ENCODE measurements around the gene NAA80. TPM values are rescaled to one million over a fixed set of nuclear protein-coding genes. Genes with fewer than 3 reads are reported as not detected.

Gene NAA80
- 10 to 100 TPM; 24.4 to 37.8 TPM for total RNA-seq

- Mint-ChIP-seq H3K9me3 (no peaks in the 10 kb centered on the region), H3K36me3 (ENCODE audit: low read depth) (no peaks in the 10 kb centered on the region), H3K27ac (peak within 1 kb of the TSS; percentile 94), H3K4me1 (peaks cover 8% of the 10 kb centered on the region), H3K27me3 (no peaks in the 10 kb centered on the region), H3K4me3 (peak within 1 kb of the TSS; percentile 98)
- peak; percentile 90 for ATAC-seq (replicated peaks)
Observed at GRCh38 chr3:50298836-50299637, at the start of gene NAA80, which contains the start of gene HYAL3. NAA80 (minus strand) TSS chr3:50299405; CDS start chr3:50297463, 1,942 bp downstream. HYAL3 (minus strand) TSS chr3:50299405; CDS start chr3:50295602, 3,803 bp downstream.

GRCh38 chr3:50347187-50347813 lies 48.1 kb upstream of the NAA80 start:
- Mint-ChIP-seq H3K4me1 (peaks cover 20% of the 10 kb centered on the region), H3K27ac (no peak overlapping the region), H3K9me3 (no peaks in the 10 kb centered on the region), H3K4me3 (no peak overlapping the region), H3K27me3 (no peaks in the 10 kb centered on the region), H3K36me3 (ENCODE audit: low read depth) (peaks cover 57% of the 10 kb centered on the region)
- no peak for ATAC-seq (replicated peaks)

GRCh38 chr3:50345586-50346234 lies 46.5 kb upstream of the NAA80 start, which contains the start of gene ZMYND10:
ZMYND10 (minus strand) TSS chr3:50345732; CDS start chr3:50345579, 153 bp downstream.
- peak; percentile 34 for ATAC-seq (replicated peaks)
- H3K9me3 Mint-ChIP-seq, result no peaks in the 10 kb centered on the region
- no peaks in the 10 kb centered on the region for H3K27me3 Mint-ChIP-seq
- H3K4me3 Mint-ChIP-seq, result peak within 1 kb of the TSS; percentile 80
- peaks cover 41% of the 10 kb centered on the region for H3K36me3 Mint-ChIP-seq (ENCODE audit: low read depth)
- no peak within 1 kb of the TSS for H3K27ac Mint-ChIP-seq
- peaks cover 20% of the 10 kb centered on the region for H3K4me1 Mint-ChIP-seq

- Mint-ChIP-seq H3K27ac (no peak overlapping the region), H3K27me3 (no peaks in the 10 kb centered on the region), H3K36me3 (ENCODE audit: low read depth) (peaks cover 37% of the 10 kb centered on the region), H3K4me3 (peak overlapping the region; percentile 80), H3K4me1 (peaks cover 16% of the 10 kb centered on the region), H3K9me3 (no peaks in the 10 kb centered on the region)
- no peak for ATAC-seq (replicated peaks)
Observed at GRCh38 chr3:50345008-50345407, 45.8 kb upstream of the NAA80 start.

GRCh38 chr3:50342813-50343633 lies 43.8 kb upstream of the NAA80 start:
- H3K4me3 Mint-ChIP-seq, result no peak overlapping the region
- peaks cover 19% of the 10 kb centered on the region for H3K4me1 Mint-ChIP-seq
- H3K36me3 Mint-ChIP-seq (ENCODE audit: low read depth), result peaks cover 38% of the 10 kb centered on the region
- no peaks in the 10 kb centered on the region for H3K9me3 Mint-ChIP-seq
- no peak overlapping the region for H3K27ac Mint-ChIP-seq
- H3K27me3 Mint-ChIP-seq, result no peaks in the 10 kb centered on the region
- ATAC-seq (replicated peaks), result no peak

GRCh38 chr3:50341996-50342650 lies 42.9 kb upstream of the NAA80 start:
- Mint-ChIP-seq H3K27me3 (no peaks in the 10 kb centered on the region), H3K9me3 (no peaks in the 10 kb centered on the region), H3K4me1 (peaks cover 16% of the 10 kb centered on the region), H3K36me3 (ENCODE audit: low read depth) (peaks cover 38% of the 10 kb centered on the region), H3K4me3 (peak overlapping the region; percentile 98), H3K27ac (no peak overlapping the region)
- no peak for ATAC-seq (replicated peaks)

GRCh38 chr3:50341537-50341936 lies 42.3 kb upstream of the NAA80 start:
- H3K27ac Mint-ChIP-seq, result no peak overlapping the region
- ATAC-seq (replicated peaks), result no peak
- H3K4me1 Mint-ChIP-seq, result peaks cover 16% of the 10 kb centered on the region
- peak overlapping the region; percentile 98 for H3K4me3 Mint-ChIP-seq
- peaks cover 38% of the 10 kb centered on the region for H3K36me3 Mint-ChIP-seq (ENCODE audit: low read depth)
- H3K9me3 Mint-ChIP-seq, result no peaks in the 10 kb centered on the region
- H3K27me3 Mint-ChIP-seq, result no peaks in the 10 kb centered on the region

GRCh38 chr3:50340448-50341329 lies 41.5 kb upstream of the NAA80 start, which contains the start of gene RASSF1:
RASSF1 (minus strand) TSS chr3:50340836; CDS start chr3:50340805, 31 bp downstream.
- Mint-ChIP-seq H3K27me3 (no peaks in the 10 kb centered on the region), H3K27ac (peak within 1 kb of the TSS; percentile 93), H3K4me3 (peak within 1 kb of the TSS; percentile 98), H3K4me1 (peaks cover 11% of the 10 kb centered on the region), H3K36me3 (ENCODE audit: low read depth) (peaks cover 46% of the 10 kb centered on the region), H3K9me3 (no peaks in the 10 kb centered on the region)
- peak; percentile 44 for ATAC-seq (replicated peaks)

GRCh38 chr3:50340147-50340447 lies 40.9 kb upstream of the NAA80 start:
- peak overlapping the region; percentile 98 for H3K4me3 Mint-ChIP-seq
- peak overlapping the region; percentile 93 for H3K27ac Mint-ChIP-seq
- no peaks in the 10 kb centered on the region for H3K9me3 Mint-ChIP-seq
- peaks cover 11% of the 10 kb centered on the region for H3K4me1 Mint-ChIP-seq
- ATAC-seq (replicated peaks), result no peak
- H3K27me3 Mint-ChIP-seq, result no peaks in the 10 kb centered on the region
- peaks cover 52% of the 10 kb centered on the region for H3K36me3 Mint-ChIP-seq (ENCODE audit: low read depth)

GRCh38 chr3:50339485-50340146 lies 40.4 kb upstream of the NAA80 start:
- H3K36me3 Mint-ChIP-seq (ENCODE audit: low read depth), result peaks cover 57% of the 10 kb centered on the region
- peak overlapping the region; percentile 98 for H3K4me3 Mint-ChIP-seq
- H3K9me3 Mint-ChIP-seq, result no peaks in the 10 kb centered on the region
- ATAC-seq (replicated peaks), result no peak
- H3K4me1 Mint-ChIP-seq, result peaks cover 11% of the 10 kb centered on the region
- H3K27me3 Mint-ChIP-seq, result no peaks in the 10 kb centered on the region
- H3K27ac Mint-ChIP-seq, result peak overlapping the region; percentile 93

GRCh38 chr3:50338965-50339364 lies 39.8 kb upstream of the NAA80 start:
- no peaks in the 10 kb centered on the region for H3K27me3 Mint-ChIP-seq
- peak overlapping the region; percentile 98 for H3K4me3 Mint-ChIP-seq
- no peaks in the 10 kb centered on the region for H3K9me3 Mint-ChIP-seq
- peaks cover 63% of the 10 kb centered on the region for H3K36me3 Mint-ChIP-seq (ENCODE audit: low read depth)
- peak overlapping the region; percentile 93 for H3K27ac Mint-ChIP-seq
- H3K4me1 Mint-ChIP-seq, result peaks cover 15% of the 10 kb centered on the region
- ATAC-seq (replicated peaks), result no peak

- Mint-ChIP-seq H3K36me3 (ENCODE audit: low read depth) (peaks cover 80% of the 10 kb centered on the region), H3K27ac (peak overlapping the region; percentile 93), H3K4me3 (peak overlapping the region; percentile 98), H3K4me1 (peaks cover 20% of the 10 kb centered on the region), H3K9me3 (no peaks in the 10 kb centered on the region), H3K27me3 (no peaks in the 10 kb centered on the region)
- ATAC-seq (replicated peaks), result peak; percentile 80
Observed at GRCh38 chr3:50337175-50337861, 38.1 kb upstream of the NAA80 start.

Data from activated T-helper 17 cell treated with anti-CD3 and anti-CD28 coated beads, Interleukin-2, amount 50 U/mL, for 72 hours (primary cell).